Measurements from ENCODE around the gene SYT9.
A peak's percentile ranks its signal among the peaks of the same experiment; 100 is the strongest.

Gene SYT9

DNA sequence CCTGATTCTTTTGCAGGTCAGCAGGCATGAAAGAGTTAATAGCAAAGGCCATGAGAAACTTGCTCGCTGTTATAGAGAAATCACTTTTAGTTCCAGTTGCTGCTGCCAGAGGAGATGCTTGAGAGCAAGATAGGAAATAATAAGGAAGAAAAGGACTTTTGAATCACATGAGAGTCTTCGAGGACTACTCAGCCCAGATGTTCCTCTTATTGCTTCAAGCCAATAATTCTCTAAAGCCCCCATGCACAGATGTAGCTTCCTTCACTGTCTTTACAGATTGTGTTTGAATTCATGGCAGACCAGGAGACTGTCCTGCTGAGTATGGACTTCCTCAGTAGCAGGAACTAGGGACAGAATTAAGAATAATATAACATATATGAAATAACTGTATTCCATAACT is 183.5 kb downstream of the SYT9 start:
- no peak for DNase-seq

DNA sequence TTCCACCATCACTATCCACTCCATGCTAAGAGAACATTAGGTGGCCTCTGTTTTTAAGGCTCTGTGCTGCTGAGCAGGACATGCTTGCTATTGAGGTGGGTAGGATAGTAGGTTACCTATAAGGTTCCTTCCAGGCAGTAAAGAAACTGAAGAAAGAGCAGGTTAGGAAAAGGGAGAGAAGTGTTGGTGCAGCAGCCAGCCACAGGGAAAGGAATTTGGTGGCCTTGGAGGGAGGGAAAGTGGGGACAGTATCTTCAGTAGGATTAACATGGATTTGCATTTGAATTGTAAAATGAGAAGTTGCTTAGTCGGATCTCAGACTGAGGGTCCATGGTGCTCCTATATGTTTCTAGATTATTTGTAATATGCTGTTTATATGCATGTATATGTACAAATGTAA is 184.4 kb downstream of the SYT9 start:
- no peak for DNase-seq

DNA sequence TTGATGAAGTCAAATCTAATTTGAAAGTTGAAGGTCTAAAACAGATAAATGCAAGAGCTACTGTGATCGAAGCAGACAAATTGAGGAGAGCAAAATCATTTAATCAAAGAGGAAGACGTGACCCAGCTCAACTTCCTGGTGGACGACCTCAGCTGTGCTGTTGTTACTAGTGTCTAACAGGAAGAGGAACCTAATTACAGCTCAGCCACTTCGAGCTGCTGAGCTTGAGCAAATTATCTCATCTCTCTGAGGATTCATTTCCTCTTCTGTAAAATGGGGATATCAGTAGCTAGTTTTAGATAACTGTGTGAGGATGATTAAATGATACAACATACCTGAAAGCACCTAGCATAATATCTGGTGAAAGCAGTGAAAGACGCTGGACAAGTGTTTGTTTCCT is 185.0 kb downstream of the SYT9 start:
- DNase-seq = peak in 2 of 5 donors; percentile 7 to 39

DNA sequence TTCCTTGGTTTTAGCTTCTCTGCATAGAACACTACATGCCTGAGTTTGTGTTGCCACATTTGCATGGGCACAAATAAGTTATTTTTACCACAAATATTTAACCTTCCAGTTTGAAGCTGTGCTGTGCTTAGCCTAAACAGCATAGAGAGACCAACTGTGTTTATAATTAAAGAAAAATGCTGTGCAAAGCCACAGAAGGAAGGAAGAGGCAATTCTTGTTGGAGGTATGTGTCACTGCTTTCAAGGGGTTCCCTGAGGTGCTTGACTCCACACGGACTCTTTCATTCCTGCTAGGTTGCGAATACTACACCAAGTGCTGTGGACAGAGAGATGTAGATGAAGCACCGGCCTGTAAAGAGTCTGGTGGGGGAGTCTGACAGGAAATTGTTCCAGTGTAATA is 186.0 kb downstream of the SYT9 start:
- no peak for DNase-seq

DNA sequence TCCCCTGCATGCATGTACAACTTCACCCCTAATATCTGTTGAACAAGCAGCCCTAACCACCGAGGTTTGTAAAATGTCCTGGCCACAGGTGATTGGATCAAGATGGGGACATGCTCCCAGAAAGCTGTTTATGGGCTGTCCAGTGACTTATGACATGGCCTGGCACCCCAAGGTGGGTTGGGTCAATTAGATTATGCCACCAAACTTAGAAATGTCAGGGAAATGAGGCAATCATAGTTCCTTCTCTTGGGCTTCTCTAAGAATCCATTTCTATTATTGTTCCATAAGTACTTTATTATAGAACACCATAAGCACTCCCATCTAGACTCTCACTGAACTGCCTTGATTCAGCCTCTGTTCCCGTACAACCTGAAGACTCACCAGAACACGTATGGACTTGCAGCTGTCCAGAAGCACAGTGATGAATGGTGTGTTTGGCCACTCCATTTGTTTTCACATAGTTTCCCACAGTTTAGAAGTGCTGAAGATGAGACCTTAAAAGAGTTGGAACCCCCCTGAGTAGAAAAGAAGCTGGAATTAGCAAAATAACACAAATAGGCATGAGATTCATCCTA is 188.1 kb downstream of the SYT9 start:
- DNase-seq = no peak

DNA sequence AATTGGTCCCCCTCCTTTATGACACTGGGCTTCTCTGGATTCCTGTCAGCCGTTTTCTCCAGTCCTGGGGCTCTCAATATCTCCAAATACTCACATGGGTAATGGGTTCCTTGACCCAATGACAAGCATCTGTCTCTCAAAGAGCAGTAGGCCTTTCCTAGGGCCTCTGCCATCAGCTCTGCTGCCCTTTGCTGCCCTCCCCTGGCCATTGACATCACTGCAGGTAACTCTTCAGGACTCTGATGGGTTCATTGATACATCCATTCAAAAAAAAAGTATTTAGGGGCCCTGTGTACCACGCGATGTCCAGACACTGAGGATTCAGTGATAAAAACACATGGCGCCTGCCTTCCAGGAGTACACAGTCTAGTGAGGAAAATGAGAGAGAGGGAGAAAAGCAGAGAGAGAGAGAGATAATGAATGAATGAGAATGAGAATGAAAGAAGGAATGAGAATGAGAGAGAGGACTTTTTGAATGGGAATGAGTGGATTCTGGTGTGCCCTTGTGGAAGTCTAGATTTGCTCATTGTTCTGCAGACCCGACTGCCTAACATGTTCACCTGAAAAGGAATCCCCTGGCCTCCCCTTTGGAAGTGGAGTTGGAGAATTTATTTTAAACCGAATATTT is 191.0 kb downstream of the SYT9 start:
- DNase-seq = peak; percentile 28 to 63 (median 38)

DNA sequence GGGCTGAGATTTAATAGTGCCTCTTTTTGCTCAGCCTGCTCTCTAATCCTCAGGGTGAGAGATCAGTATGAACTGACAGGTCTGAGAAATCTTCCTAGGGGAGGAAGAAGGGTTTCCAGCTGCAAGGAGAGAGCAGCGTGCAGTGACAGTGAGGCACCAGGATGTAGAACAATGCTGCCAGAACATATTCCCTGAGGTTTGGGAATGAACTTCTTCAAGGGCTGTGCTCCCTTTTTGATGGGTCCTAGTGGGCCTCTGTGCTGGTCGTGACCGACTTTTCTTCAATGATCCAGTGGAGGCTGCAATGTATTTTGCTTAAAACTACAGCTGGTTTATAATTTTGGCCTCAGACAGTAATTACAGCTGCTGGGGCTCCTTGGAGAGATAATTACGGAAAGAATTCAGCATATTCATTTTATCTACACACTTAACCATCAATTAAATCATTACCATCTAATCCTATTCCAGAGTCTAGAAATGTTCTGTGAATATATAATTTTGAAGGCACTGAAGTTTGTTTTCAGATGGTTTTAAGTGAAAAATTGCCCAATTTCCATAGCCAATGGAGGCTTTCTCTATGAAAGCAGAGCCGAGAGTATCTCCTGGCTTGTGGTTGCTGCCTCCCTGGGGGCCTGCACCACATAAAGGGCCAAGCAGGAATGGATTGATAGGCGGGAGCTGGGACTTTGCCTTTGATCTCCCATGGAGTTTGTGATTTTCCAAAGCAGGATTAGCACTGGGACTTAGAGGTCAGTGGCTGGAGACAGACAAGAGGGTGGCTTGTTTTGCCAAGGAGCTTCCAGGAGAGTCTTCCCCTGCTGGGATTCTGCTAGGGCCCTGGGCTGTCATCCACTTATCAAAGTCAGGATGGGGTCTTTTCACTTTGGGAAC is 192.6 kb downstream of the SYT9 start:
- DNase-seq = no peak

DNA sequence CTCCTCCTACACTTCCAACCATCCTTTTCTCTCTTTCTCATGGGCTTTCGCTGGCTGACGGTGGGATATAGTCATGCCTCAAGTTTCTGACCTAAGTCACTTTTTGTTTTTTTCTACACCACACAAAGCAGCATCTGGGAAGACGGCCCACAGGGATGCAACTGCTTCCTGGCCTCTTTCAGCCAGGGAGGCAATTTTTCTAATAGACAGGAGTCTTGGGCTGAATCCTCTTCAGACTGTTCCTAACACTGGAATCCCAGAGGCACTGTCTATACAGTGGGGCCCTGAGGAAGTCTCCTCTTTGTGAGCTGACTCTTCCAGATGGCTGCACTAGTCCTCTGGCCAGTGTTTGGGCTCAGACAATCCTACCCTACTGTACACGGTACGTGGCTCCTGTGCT is 193.9 kb downstream of the SYT9 start:
- no peak for DNase-seq

DNA sequence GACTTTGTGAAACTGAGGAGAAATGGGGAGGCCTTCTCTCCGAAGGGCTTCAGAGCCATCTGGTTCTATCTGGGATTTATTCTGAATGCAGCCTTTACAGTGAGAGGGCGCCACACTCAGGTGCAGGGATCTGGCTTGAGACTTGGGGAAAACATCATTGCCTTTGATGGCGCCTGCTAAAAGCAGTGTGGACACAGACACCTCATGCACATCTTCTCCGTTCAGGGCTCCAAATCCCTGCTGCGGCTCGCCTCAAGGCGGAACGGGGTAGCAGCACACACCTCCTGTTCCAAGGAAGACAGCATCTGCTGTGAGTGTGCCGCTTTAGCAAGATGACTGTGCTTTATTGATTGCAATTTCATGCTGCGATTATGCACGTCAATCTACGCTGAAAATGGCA is 196.5 kb downstream of the SYT9 start:
- DNase-seq = no peak

DNA sequence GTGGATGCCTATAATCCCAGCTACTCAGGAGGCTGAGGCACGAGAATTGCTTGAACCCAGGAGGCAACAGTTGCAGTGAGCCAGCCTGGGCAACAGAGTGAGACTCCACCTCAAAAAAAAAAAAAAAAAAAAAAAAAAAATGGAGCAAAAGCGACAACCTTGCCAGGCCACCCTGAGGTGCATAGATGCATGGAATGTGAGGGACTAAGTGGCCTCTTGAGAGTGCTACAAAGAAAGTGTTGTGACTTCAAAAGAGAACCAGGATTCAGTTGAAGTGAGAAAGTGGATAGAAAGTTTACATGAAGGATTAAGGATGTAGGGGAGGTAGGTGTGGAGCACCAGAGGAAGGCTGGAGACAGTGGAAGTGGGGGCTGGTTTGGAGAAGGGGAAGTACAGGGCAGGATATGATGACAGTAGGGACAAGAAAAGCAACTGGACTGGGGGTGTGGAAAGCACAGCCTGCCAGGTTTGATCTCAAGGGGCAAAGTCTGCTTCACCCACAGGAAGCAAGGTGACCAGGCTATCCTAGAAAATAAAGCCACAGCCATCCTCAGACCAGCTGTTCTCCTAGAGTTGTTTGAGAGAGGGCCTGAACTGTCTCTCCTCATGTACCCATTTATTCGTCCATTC is 197.6 kb downstream of the SYT9 start:
- no peak for DNase-seq

DNA sequence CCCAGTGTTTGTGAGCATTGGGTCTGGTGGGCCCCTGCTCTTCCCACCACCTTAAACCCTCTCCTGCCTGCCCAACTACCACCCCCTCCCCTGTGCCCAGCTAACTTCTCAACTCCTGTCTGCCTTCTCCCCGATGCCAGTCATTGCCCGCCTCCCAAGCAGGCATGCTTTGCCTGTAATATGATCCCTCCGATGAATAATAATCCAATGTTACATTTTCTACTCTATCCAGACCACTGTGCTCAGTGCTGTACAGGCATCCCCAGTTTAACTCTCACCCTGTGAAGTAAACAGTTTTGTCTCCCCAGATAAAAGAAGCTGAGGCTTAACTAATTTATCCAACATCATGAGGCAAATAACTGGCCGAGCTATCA is 198.1 kb downstream of the SYT9 start:
- no peak for DNase-seq

DNA sequence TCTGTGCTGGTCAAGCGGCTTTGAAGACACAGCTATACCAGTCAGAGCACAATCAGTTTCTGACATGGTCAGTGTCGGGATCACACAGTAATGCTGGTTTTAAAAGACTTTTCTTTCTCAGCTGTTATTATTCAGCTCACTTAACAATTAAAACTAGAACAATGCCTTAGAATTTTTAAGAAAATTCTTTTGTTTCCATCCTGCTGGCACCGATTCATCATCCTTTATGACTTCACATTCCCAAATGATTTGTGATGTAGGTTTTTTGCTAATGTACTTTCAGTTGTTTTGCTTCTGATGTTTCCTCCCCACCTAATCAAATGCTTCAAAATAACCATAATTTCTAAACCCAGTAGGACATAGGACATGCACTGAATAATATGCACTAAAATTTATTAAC is 199.1 kb downstream of the SYT9 start:
- no peak for DNase-seq

DNA sequence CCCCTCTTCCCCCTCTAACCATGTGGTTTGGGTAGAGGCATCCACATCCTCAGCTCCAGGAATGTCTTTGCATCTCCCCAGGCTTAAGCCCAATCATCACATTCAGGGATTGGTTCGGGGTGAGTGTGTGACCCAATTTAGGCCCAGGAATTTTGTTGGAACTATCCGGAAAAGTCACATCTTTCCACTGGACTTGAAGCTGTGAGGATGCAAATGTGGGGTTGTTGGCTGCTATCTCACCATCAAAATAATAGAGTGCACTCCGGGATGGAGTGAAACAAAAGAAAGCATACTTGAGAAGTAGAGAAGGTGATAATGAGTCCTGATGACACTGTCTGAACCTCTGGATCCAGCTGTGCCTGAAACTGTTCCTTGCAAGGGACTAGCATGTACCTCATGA is 199.8 kb downstream of the SYT9 start:
- DNase-seq = no peak

DNA sequence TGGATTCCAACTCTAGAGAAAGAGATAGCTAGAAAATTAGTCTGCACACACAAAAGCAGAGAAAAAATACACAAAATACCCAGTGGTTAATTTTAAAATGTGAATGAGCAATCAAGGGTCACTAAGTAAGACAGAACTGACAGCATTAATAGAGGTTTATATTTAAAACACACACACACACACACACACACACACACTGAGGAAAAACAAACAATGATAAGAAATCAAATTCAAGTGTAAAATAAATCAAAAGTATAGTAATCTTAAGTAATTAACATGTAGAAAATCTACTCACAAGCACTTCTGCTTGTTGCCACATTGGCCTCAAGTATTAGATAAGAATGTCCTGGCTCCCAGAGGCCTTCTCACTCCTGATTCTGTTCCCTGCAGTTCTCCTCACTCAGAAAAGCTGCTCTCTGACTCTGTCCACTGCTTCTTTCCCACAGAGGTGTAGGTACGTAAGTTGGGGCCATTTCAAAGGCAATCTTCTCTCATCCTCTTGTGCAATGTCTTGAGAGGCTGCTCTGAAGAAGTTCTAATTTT is 200.3 kb downstream of the SYT9 start:
- no peak for DNase-seq

DNA sequence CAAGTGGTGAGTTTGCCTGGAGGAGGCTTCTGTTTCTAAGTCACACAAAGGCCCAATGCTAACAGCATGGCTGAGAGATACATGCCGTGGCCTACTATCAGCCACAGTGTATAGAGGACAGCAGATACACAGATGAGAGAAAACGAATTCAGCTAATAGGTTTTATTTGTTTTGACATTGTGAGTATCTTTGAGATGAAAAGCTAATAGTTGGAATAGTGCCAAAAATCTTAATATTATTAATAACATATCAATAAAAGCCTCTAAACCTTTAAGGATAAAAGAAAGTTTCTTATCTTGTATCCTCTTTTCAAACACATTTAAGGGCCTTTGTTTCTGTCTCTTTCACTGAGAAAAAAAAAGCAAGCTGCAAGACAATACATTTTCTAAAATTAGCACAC is 203.2 kb downstream of the SYT9 start:
- no peak for DNase-seq

DNA sequence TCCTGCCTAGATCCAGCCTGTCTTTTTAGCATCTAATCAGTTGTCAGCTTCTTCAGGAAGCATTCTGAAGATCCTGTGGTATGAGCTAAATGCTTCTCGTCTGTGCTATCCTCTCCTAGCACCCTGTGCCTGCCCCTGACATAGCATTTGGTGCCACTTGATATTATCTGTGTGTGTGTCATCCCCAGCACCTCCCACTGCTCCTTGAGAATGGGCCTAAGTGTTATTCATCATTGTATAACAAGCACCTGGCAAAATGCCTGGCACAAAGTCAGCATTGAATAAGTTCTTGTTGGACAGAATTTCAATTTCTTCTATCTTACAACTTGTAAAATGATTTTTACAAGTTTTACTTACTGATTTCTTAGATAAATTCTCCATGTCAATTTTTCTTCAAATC is 205.5 kb downstream of the SYT9 start:
- DNase-seq = no peak

DNA sequence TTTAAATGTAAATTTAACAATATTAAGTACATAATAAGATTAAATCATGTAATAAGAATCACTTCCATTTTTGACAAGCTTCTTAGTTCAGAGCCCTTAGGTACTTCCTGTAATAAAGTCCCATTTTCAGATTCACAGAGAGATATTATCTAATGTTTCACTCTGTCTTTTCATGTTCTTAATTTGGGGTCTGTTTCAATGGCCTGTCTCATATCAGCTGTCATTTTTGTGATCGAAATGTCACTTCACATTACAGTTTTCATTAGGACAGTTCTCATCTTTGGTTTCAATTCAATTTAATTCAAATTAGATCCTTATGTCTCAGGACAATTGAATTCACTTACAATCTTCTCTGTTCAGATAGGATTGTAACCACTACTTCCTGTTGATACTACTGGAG is 211.0 kb downstream of the SYT9 start:
- DNase-seq = no peak

DNA sequence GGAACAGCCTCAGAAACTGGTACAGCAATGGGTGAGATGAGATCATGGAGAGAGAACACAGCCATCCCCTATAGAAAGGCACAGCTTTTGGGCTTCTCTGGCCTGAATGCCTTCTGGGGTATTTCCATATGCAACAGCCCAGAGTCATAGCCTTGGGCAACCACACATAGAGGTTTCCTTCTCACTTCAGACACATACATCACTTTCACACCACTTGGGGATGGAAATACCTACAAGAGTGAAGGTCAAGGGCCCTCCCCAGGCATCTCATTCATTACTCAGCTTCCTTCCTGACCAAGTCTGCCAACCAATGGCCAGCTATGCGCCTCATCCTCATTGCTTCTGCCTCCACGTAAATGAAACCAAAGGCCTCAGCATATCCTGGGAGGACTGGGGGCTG is 215.9 kb downstream of the SYT9 start:
- DNase-seq = no peak

DNA sequence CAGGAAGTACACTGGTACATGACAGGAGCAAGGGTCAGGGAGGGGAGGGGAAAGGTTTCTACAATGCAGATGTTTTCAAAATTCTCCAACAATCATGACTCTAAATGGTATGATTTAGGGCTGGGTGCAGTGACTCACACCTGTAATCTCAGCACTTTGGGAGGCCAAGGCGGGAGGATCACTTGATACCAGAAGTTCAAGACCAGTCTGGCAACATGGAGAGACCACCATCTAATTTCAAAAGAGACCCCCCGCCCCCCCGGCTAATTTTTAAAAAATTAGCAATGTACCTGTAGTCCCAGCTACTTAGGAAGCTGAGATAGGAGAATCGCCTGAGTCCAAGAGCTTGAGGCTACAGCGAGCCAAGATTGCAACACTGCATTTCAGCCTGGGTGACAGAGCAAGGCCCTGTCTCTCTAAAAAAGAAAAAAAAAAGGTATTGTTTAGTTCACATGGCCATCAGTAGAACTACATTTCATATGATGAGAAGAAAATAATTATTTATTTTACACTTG is 217.7 kb downstream of the SYT9 start:
- no peak for DNase-seq

DNA sequence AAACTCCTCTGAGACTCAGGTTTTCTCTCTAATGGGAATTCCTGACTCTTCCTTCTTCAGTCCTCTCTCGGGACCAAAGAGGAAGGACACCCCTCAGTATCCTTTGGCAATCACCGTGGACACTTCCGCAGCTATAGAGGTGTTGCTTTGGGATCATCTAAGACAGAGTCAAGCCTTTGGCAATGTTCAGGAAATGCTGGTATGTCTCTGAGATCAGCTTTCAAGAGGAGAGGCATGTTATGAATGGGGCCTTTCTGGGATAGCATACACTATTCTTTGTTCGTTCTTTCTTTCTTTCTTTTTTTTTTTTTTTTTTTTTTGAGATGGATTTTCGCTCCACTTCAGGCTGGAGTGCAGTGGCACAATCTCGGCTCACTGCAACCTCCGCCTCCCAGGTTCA is 219.4 kb downstream of the SYT9 start:
- no peak for DNase-seq

DNA sequence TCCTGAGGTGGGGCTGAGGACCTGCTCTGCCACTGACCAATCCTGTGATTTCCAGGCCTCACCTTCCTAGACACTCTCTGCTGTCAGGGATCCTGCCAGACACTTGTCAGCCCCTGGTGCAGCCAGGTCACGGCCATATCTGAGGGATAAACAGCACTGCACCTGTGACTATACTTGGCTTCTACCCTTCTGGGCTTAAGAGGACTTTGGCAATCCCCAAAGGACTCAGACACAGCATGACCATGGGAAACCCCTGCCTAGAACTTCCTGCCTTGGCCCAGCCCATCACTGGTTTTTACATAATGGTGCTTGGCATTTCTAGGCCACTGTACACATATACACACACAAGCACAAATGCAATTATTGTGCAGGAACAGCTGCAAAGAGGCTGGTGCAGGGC is 222.0 kb downstream of the SYT9 start:
- DNase-seq = no peak

DNA sequence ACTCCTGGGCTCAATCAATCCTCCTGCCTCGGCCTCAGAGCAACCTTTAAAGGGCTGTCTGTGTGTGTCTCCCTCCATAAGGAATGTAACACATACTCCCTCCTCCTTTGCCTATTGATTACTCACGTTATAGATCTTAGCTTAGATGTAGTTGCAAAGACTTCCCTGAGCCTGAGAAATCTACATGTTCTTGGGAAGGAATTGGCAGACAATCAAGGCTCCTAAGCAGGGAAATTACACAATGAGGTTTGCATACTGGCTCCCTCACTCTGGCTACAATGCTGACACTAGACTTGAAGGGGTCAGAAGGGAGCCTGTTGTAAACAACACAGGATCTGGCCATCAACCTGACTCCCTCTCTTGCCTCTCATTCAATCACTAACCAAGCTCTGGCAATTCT is 228.4 kb downstream of the SYT9 start:
- DNase-seq = no peak

DNA sequence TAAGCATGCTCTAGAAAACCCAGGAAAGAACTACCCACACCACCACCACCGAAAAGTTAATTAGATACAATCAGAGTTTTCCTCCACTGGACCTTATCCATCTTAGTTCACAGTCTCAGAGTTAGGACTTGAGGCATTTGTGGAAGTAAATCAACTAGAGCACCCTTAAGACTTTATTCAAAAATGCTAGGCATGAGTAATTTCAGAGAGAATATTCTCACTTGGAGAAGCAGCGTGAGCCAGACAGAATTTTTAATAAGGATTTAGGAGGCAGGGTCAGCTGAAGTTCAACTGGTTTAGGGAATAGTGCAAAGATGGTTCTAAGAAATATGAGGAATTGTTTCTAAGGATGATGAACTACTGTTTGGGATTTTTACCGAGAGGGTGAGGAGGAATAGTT is 232.4 kb downstream of the SYT9 start:
- DNase-seq = no peak
